K562 (cell line): Measurements from ENCODE around the gene ITPRIPL1. TPM values are rescaled to one million over a fixed set of nuclear protein-coding genes. Genes with fewer than 3 reads are reported as not detected.

Experiments used
- REST ChIP-seq, 2 experiments: fragments of 450-650 bp; formaldehyde crosslinking in 1 of 2; IDR thresholded peaks; 2 replicates each; pipeline versions ENCODE4 v1.4.0 to v1.6.1; 2014 to 2020; ENCODE audit warnings: mild to moderate bottlenecking in 2 of 2, borderline replicate concordance in 1 of 2, low read depth in 1 of 2
- ZNF140 ChIP-seq: fragments of 250-450 bp; sonication (Bioruptor Pico); IDR thresholded peaks from 2 replicates; pipeline ENCODE4 v1.8.0; 2021; ENCODE audit warnings: moderate library complexity, mild to moderate bottlenecking, inconsistent platforms
- ZNF274 ChIP-seq: IDR thresholded peaks from 2 replicates; pipeline ENCODE4 v1.6.1; 2011; ENCODE audit warnings: low read depth, mild to moderate bottlenecking, low read length, moderate library complexity, borderline replicate concordance
- polyA plus RNA-seq, 8 experiments: library from polyadenylated mRNA; depleted of rRNA in 4 of 8; stranded (reverse) in 5 of 8; unstranded in 3 of 8; fragments of >200 nt; fragmentation: Nextera tagmentation in 2 of 8; fragmentation: Illumina TruSeq in 1 of 8; extraction: Ambion mirVana in 2 of 8; extraction: Trizol in 1 of 8; gene quantifications; 2 replicates each; pipeline versions ENCODE4 v1.2.1 to v1.2.3, GENCODE V29; 2011 to 2014; ENCODE audit warnings: inconsistent platforms in 1 of 8, missing spikeins in 1 of 8
- total RNA-seq, 7 experiments: library from RNA; depleted of rRNA in 6 of 7; stranded (reverse); fragments of >200 nt in 6 of 7; fragmentation: Illumina TruSeq in 2 of 7; extraction: Trizol in 2 of 7; gene quantifications; 2 replicates each; pipeline versions ENCODE4 v1.2.1 to v1.2.3, GENCODE V29; 2011 to 2021; ENCODE audit warnings: low replicate concordance in 1 of 7

The ITPRIPL1 gene
- total and polyA plus RNA-seq, 9 of the 15 experiments (the other 6 are each of a cell fraction or from before 2014, with no cell fraction given), result 0.99 to 9.0 (median 6.4) TPM

- TF ChIP-seq REST (IDR thresholded peaks at IDR 0.05; ENCODE audit: borderline replicate concordance) (no peak), REST (CRISPR knock-in tag; IDR thresholded peaks at IDR 0.05; ENCODE audit: low read depth) (no peak), ZNF140 (no peak), ZNF274 (no peak)
Observed at GRCh38 chr2:96359310-96359709, 34.2 kb downstream of the ITPRIPL1 start (continued).
